ENCODE data around the gene USP24. TPM values are rescaled to one million over a fixed set of nuclear protein-coding genes. Genes with fewer than 3 reads are reported as not detected.

The USP24 gene
- total and polyA plus RNA-seq, 2 donors (not counting 3 experiments of a cell fraction or from before 2014, with no cell fraction given): 8.2 to 30.0 TPM

- TF ChIP-seq, protein P1, sequence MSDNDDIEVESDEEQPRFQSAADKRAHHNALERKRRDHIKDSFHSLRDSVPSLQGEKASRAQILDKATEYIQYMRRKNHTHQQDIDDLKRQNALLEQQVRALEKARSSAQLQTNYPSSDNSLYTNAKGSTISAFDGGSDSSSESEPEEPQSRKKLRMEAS (IDR thresholded peaks at IDR 0.05; ENCODE audit: insufficient read depth, insufficient read length): no peak
- TF ChIP-seq CTCF (IDR thresholded peaks at IDR 0.05; ENCODE audit: extremely low read depth in 1 of 2, insufficient read depth in 1 of 2, low read depth in 1 of 2, low read length in 2 of 2) (no peak), EZH2 (IDR thresholded peaks at IDR 0.05; ENCODE audit: borderline replicate concordance, low read depth, low read length, severe bottlenecking) (no peak), GATA2 (IDR thresholded peaks at IDR 0.05; ENCODE audit: insufficient read depth, insufficient read length, low read depth, low read length) (no peak), MYC (IDR thresholded peaks at IDR 0.05; ENCODE audit: low read depth, low read length) (no peak)
- BruUV-seq (replicated peaks): no TSS peak
- Histone ChIP-seq H3K9me1 (replicated peaks; ENCODE audit: control insufficient read depth, extremely low read depth, insufficient read depth, low read length) (no peaks in the 10 kb centered on the region), H4K20me1 (replicated peaks; ENCODE audit: control insufficient read depth, extremely low read depth, insufficient read depth, low read length) (peaks cover 5% of the 10 kb centered on the region), H3K4me3 (replicated peaks in 1 of 3; ENCODE audit: insufficient read depth in 1 of 3, low read depth in 1 of 3, low read length in 3 of 3) (no peak overlapping the region), H3K4me1 (ENCODE audit: control insufficient read depth, extremely low read depth, insufficient read depth, low read length) (no peaks in the 10 kb centered on the region), H3K9me3 (replicated peaks; ENCODE audit: control insufficient read depth, insufficient read depth, low read length) (no peaks in the 10 kb centered on the region), H3K27me3 (ENCODE audit: control insufficient read depth in 2 of 2, insufficient read depth in 2 of 2, low read length in 2 of 2) (no peaks in the 10 kb centered on the region), H3K4me2 (ENCODE audit: insufficient read depth, low read length) (no peak overlapping the region), H3K79me2 (ENCODE audit: control insufficient read depth, insufficient read depth, low read length) (peaks cover 40% of the 10 kb centered on the region), H3K36me3 (ENCODE audit: control insufficient read depth in 2 of 2, extremely low read depth in 1 of 2, insufficient read depth in 2 of 2, low read length in 2 of 2) (no peaks in the 10 kb centered on the region), H3K27ac (ENCODE audit: insufficient read depth, low read depth, low read length) (no peak overlapping the region), H2AFZ (ENCODE audit: low read depth, low read length) (no peak overlapping the region), H3K9ac (replicated peaks; ENCODE audit: extremely low read depth, insufficient read depth, low read length) (no peak overlapping the region)
- POLR2A ChIA-PET: no interaction called here
- dilution Hi-C loops (cut with MboI; ENCODE audit: extremely low pct_ligation_motif_present, low sequenced_read_pairs) (no loop called here), intact Hi-C loops (cut with micrococcal nuclease) (no loop called here)
- CTCF ChIA-PET: interaction anchor here (0.7 to 1.7 kb wide), 2 partner anchors 13 to 148 kb away, joined by 4 to 5 read pairs; no protein-coding TSS in a partner anchor
- no peak for DNase-seq (ENCODE audit: low read depth, low spot score)
- FAIRE-seq: no peak
Measured at GRCh38 chr1:55190109-55190508, 25.1 kb downstream of the USP24 start.

DNA sequence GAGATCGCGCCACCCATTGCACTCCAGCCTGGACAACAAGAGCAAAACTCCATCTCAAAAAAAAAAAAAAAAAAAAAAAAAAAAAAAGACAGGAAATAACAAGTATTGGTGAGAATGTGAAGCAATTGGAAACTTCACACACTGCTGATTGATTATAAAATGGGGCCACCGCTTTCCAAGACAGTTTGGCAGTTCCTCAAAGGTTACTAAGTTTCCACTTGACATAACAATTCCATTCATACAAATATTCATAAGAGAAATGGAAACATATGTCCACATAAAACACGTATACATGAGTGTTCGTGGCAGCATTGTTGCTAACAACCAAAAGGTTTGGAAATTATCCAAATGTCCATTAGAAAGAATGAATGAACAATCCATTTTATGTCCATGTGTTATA, 26.3 kb downstream of the USP24 start:
- Histone ChIP-seq H3K27ac (ENCODE audit: insufficient read depth, low read depth, low read length) (no peak overlapping the region), H3K4me3 (replicated peaks in 1 of 3; ENCODE audit: insufficient read depth in 1 of 3, low read depth in 1 of 3, low read length in 3 of 3) (no peak overlapping the region), H3K4me1 (ENCODE audit: control insufficient read depth, extremely low read depth, insufficient read depth, low read length) (no peaks in the 10 kb centered on the region), H2AFZ (ENCODE audit: low read depth, low read length) (no peak overlapping the region), H3K9me3 (replicated peaks; ENCODE audit: control insufficient read depth, insufficient read depth, low read length) (no peaks in the 10 kb centered on the region), H3K79me2 (ENCODE audit: control insufficient read depth, insufficient read depth, low read length) (peaks cover 50% of the 10 kb centered on the region), H3K9ac (replicated peaks; ENCODE audit: extremely low read depth, insufficient read depth, low read length) (no peak overlapping the region), H3K4me2 (ENCODE audit: insufficient read depth, low read length) (no peak overlapping the region), H3K9me1 (replicated peaks; ENCODE audit: control insufficient read depth, extremely low read depth, insufficient read depth, low read length) (no peaks in the 10 kb centered on the region), H3K36me3 (ENCODE audit: control insufficient read depth in 2 of 2, extremely low read depth in 1 of 2, insufficient read depth in 2 of 2, low read length in 2 of 2) (no peaks in the 10 kb centered on the region), H3K27me3 (ENCODE audit: control insufficient read depth in 2 of 2, insufficient read depth in 2 of 2, low read length in 2 of 2) (no peaks in the 10 kb centered on the region), H4K20me1 (replicated peaks; ENCODE audit: control insufficient read depth, extremely low read depth, insufficient read depth, low read length) (peaks cover 5% of the 10 kb centered on the region)
- intact Hi-C loops (cut with micrococcal nuclease) (no loop called here), dilution Hi-C loops (cut with MboI; ENCODE audit: extremely low pct_ligation_motif_present, low sequenced_read_pairs) (no loop called here)
- TF ChIP-seq FOS (IDR thresholded peaks at IDR 0.05; ENCODE audit: borderline replicate concordance, insufficient read depth, low read length): no peak
- no peak for TF ChIP-seq CTCF (IDR thresholded peaks at IDR 0.05; ENCODE audit: extremely low read depth in 1 of 2, insufficient read depth in 1 of 2, low read depth in 1 of 2, low read length in 2 of 2)
- no peak for TF ChIP-seq JUN (IDR thresholded peaks at IDR 0.05; ENCODE audit: borderline replicate concordance, insufficient read depth, insufficient read length, low read depth)
- no peak for TF ChIP-seq MYC (IDR thresholded peaks at IDR 0.05; ENCODE audit: low read depth, low read length)
- no peak for TF ChIP-seq EZH2 (IDR thresholded peaks at IDR 0.05; ENCODE audit: borderline replicate concordance, low read depth, low read length, severe bottlenecking)
- TF ChIP-seq, protein P1 (IDR thresholded peaks at IDR 0.05; ENCODE audit: insufficient read depth, insufficient read length): no peak
- TF ChIP-seq POLR2AphosphoS5 (IDR thresholded peaks at IDR 0.05; ENCODE audit: insufficient read depth, low read depth, low read length): no peak
- no peak for TF ChIP-seq POLR2A (IDR thresholded peaks at IDR 0.05; ENCODE audit: low read depth, low read length)
- TF ChIP-seq GATA2 (IDR thresholded peaks at IDR 0.05; ENCODE audit: insufficient read depth, insufficient read length, low read depth, low read length): no peak
- BruUV-seq (replicated peaks): no TSS peak
- no peak for DNase-seq (ENCODE audit: low read depth, low spot score)
- POLR2A ChIA-PET: no interaction called here
- CTCF ChIA-PET: interaction anchor here (1.7 kb wide), 1 partner anchor 15 kb away, joined by 4 read pairs; no protein-coding TSS in a partner anchor
- FAIRE-seq: no peak

Measured in endothelial cell of umbilical vein (primary cell).